Thymus (tissue), 11 donors: ENCODE data around the gene MROH7. TPM values are rescaled to one million over a fixed set of nuclear protein-coding genes. Genes with fewer than 3 reads are reported as not detected.

Experiments
- DNase-seq, 9 donors: peaks; one replicate each; pipeline ENCODE4 v3.0.0-alpha.2; 2013; ENCODE audit warnings: low spot score in 9 of 9, low read depth in 6 of 9, missing footprints in 1 of 9
- H3K27ac ChIP-seq, 2 donors: one replicate each; pipeline ENCODE4 v1.5.1; 2013; ENCODE audit warnings: control low read depth in 1 of 2, low read depth in 1 of 2, low read length in 1 of 2, mild to moderate bottlenecking in 1 of 2, moderate library complexity in 1 of 2
- H3K27me3 ChIP-seq, 2 donors: one replicate each; pipeline ENCODE4 v1.5.1; 2013; ENCODE audit warnings: low read length in 1 of 2; ENCODE audit not compliant: control insufficient read depth in 2 of 2, insufficient read depth in 1 of 2
- H3K36me3 ChIP-seq, 2 donors: one replicate each; pipeline ENCODE4 v1.5.1; 2013; ENCODE audit warnings: low read length in 1 of 2, mild to moderate bottlenecking in 1 of 2, moderate library complexity in 1 of 2; ENCODE audit not compliant: control insufficient read depth in 2 of 2, insufficient read depth in 2 of 2
- H3K4me1 ChIP-seq, 2 donors: one replicate each; pipeline ENCODE4 v1.5.1; 2013; ENCODE audit warnings: low read length in 2 of 2; ENCODE audit not compliant: control insufficient read depth in 2 of 2, insufficient read depth in 2 of 2
- H3K4me3 ChIP-seq, 2 donors: one replicate each; pipeline ENCODE4 v1.5.1; 2013; ENCODE audit warnings: low read length in 2 of 2, control low read depth in 1 of 2, mild to moderate bottlenecking in 1 of 2
- H3K9me3 ChIP-seq, 2 donors: one replicate each; pipeline ENCODE4 v1.5.1; 2013; ENCODE audit warnings: low read length in 1 of 2, mild to moderate bottlenecking in 1 of 2; ENCODE audit not compliant: control insufficient read depth in 2 of 2, insufficient read depth in 1 of 2
- WGBS: extraction: QIAGEN DNeasy Blood & Tissue Kit; methylation state at CpG from one replicate; pipeline ENCODE4 v1.1.7; 2013; 5-methylcytosine and 5-hydroxymethylcytosine counted together
- polyA plus RNA-seq: library from polyadenylated mRNA; stranded (reverse); fragments of 200-250 nt; gene quantifications from one replicate; pipeline ENCODE4 v1.2.3, GENCODE V29; 2013
- total RNA-seq: library from RNA; stranded (reverse); fragments of 120-200 nt; gene quantifications from one replicate; pipeline ENCODE4 v1.2.4, GENCODE V29; 2013
- donor health status: healthy.

Gene MROH7
- total and polyA plus RNA-seq, 2 donors, result 0.24 to 1.1 TPM

DNA sequence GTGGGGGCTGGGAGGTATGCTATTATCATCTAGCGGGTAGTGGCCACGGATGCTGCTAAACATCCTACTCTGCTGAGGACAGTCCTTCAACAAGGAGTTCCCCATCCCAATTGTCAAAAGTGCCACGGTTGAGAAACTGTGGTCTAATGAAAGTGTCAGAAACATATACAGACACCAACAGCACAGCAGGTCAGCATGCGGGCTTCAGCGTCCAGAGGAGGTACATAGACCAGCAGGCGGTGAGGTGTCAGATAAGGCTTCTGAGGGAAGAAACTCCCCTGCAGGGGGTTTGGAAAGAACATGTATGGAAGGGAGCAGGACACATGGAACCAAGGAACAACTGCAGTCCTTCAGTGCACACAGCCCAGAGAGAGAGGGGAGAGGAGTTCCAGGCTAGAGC is 69.3 kb downstream of the MROH7 start:
- H3K4me3 ChIP-seq, result no peak overlapping the region
- no peaks in the 10 kb centered on the region for H3K9me3 ChIP-seq
- H3K27me3 ChIP-seq, result no peaks in the 10 kb centered on the region
- no peak overlapping the region for H3K27ac ChIP-seq
- no peak for DNase-seq
- H3K36me3 ChIP-seq, result no peaks in the 10 kb centered on the region
- peaks cover 3 to 6% of the 10 kb centered on the region in 2 donors for H3K4me1 ChIP-seq
- WGBS, result 96% methylated on average over 6 of the region's 6 CpGs

DNA sequence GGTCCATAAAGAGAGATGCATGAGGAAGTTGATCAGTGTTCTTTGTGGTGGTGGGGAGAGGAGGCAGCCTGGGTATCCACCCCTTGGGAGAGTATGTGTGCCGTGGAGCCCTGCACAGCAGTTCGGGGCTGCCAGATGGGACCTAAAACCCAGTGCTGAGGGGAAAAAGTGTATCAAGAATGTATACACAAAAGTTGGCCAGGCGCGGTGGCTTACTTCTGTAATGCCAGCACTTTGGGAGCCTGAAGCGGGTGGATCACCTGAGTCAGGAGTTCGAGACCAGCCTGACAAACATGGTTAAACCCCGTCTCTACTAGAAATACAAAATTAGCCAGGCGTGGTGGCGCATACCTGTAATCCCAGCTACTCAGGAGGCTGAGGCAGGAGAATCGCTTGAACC is 70.0 kb downstream of the MROH7 start:
- WGBS, result 91% methylated on average over 10 of the region's 10 CpGs
- DNase-seq, result no peak
- Histone ChIP-seq H3K27ac (no peak overlapping the region), H3K27me3 (no peaks in the 10 kb centered on the region), H3K4me3 (no peak overlapping the region), H3K36me3 (no peaks in the 10 kb centered on the region), H3K4me1 (peaks cover 8 to 11% of the 10 kb centered on the region in 2 donors), H3K9me3 (no peaks in the 10 kb centered on the region)

DNA sequence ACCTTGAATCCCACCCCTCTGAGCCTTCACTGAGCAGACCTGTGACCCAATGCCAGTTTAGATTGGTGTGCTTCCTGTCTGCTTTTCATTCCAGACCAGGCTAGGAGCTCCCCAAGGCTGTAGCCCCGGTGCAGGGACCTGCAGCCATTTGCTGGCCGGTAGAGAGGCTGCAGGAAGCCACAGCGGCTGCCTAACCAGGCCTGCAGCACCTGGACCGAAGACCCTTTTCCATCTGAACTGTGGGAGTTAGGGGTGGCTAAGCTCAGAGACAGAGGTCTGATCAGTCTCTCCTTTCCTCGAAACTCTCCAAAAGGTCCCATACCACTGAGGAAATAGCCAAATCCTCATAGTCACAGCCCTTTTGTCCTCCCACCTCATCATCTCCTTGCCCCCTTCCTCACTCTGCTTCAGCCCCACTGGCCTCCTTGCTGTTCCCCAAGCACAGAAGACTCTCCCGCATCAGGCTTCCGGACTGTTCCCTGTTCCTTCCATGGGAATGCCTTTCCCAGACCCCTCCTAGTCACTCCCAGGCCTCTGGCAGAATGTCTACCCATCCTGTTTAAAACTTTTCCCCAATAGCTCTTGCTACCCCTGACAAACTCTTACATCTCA is 73.4 kb downstream of the MROH7 start:
- Histone ChIP-seq H3K36me3 (peaks cover 0 to 12% of the 10 kb centered on the region in 2 donors), H3K9me3 (no peaks in the 10 kb centered on the region), H3K27me3 (no peaks in the 10 kb centered on the region), H3K4me3 (peak overlapping the region; percentile 96 to 97), H3K27ac (peak overlapping the region in 1 of 2 donors; percentile 86), H3K4me1 (peaks cover 11% of the 10 kb centered on the region in 2 donors)
- 97% methylated on average over 7 of the region's 7 CpGs for WGBS
- peak in 1 of 9 donors; percentile 0 for DNase-seq

DNA sequence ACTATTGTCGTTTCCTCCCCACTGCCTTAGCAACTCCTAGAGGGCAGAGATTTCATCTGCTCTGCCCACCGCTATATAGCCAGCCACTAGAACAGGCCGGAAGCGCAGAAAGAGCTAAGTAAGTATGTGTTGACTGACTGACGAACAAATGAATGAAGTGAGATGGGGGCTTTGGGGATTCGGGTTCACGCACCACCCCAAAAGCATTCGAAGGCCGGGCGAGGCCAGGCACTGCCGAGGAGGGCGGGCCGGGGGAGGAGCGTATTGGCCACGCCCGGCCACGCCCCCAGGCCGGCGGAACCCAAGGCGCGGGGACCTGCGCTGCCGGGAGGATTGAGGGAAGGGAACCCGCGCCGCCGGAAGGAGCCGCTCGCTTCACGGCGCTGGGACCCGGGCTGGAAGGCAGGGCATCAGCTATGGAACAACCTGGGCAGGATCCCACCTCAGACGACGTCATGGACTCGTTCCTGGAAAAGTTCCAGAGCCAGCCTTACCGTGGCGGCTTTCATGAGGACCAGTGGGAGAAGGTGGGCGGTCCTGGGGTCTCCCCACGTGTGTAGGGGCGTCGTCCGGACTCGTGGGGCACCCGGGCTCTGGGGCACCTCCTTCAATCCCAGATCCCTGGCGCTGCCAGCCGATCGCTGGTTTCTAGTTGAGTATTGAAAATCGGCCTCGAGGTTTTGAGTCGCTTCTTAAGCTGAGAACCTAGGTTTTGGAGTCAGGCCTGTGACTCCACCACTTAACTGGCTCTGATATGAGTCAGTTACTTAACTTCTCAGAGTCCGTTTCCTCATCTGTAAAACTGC is 74.1 kb downstream of the MROH7 start, which contains the start of gene TTC4:
Gene TTC4 (plus strand): TSS at position 369 of the 806 bp plus-strand sequence. CDS start 48 bp downstream, at position 417.
- Histone ChIP-seq H3K4me3 (peak within 1 kb of the TSS; percentile 96 to 97), H3K4me1 (peaks cover 11% of the 10 kb centered on the region in 2 donors), H3K36me3 (peaks cover 0 to 12% of the 10 kb centered on the region in 2 donors), H3K27ac (peak within 1 kb of the TSS in 1 of 2 donors; percentile 86), H3K27me3 (no peaks in the 10 kb centered on the region), H3K9me3 (no peaks in the 10 kb centered on the region)
- WGBS, result under 1% methylated on average over 51 of the region's 51 CpGs
- DNase-seq, result peak; percentile 44 to 91 (median 72)

DNA sequence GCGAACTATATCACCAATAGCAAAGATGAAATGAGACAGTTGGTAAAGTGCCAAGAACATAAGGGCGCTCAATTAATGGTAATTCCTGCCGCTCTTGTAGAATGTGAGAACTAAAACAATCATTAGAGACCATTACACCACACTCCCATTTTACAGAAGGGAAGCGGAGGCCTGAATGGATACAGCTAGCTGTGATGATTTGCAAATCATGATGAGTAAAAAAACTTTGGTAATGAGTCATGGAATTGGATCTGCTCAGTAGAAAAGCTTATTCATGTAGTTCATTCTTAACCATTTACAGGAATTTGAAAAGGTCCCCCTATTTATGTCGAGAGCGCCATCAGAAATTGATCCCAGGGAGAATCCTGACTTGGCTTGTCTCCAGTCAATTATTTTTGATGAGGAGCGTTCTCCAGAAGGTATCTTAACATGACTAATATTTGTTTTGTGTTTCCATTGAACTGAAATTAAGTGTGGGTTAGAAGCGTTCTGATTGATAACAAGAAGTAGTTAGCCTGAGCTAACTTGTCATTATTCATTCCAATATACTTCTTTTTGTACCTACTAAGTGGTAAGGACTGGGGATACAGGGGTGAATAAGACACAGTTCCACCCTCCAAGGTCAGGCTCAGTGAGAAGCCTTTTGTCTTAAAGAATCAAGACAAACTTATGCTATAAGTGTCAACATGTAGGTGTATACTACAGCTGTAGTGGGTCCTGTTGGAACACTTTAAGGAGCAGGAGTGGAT is 74.9 kb downstream of the MROH7 start:
- Histone ChIP-seq H3K4me3 (peak overlapping the region; percentile 96 to 97), H3K36me3 (peaks cover 0 to 14% of the 10 kb centered on the region in 2 donors), H3K27me3 (no peaks in the 10 kb centered on the region), H3K27ac (peak overlapping the region in 1 of 2 donors; percentile 70), H3K9me3 (no peaks in the 10 kb centered on the region), H3K4me1 (peaks cover 11% of the 10 kb centered on the region in 2 donors)
- WGBS, result 56% methylated on average over 8 of the region's 8 CpGs
- DNase-seq, result no peak

DNA sequence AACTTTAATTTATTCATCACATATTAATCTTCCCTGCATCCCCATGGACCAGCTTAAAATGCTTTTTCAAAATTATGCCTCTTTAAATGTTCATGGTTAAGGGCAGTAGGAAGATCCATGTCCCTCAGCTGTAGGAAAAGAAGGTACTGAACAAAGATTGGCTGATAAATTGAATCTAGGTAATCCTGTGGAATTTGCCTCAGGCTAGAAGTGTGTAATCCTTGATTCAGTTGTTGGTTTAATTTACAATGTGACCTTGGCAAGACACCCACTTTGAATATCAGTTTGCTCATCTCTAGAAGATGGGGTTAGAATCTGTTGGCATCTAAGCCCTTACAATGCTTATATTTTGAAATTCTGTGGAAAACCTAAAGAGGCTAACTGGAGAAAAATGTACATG is 80.1 kb downstream of the MROH7 start:
- H3K9me3 ChIP-seq, result peaks cover 2 to 6% of the 10 kb centered on the region in 2 donors
- no peaks in the 10 kb centered on the region for H3K27me3 ChIP-seq
- no peak for DNase-seq
- no peak overlapping the region for H3K4me3 ChIP-seq
- H3K4me1 ChIP-seq, result peaks cover 0 to 2% of the 10 kb centered on the region in 2 donors
- peaks cover 15 to 57% of the 10 kb centered on the region in 2 donors for H3K36me3 ChIP-seq
- no peak overlapping the region for H3K27ac ChIP-seq

- Histone ChIP-seq H3K27me3 (no peaks in the 10 kb centered on the region), H3K36me3 (peaks cover 28 to 61% of the 10 kb centered on the region in 2 donors), H3K4me1 (no peaks in the 10 kb centered on the region), H3K4me3 (no peak overlapping the region), H3K27ac (no peak overlapping the region), H3K9me3 (peaks cover 2 to 6% of the 10 kb centered on the region in 2 donors)
- no peak for DNase-seq
These were observed 82.4 kb downstream of the MROH7 start for GRCh38 chr1:54723985-54724384.

GRCh38 chr1:54724771-54725170 is 83.2 kb downstream of the MROH7 start:
- WGBS, result 98% methylated on average over 1 of the region's 1 CpG
- DNase-seq, result no peak

DNA sequence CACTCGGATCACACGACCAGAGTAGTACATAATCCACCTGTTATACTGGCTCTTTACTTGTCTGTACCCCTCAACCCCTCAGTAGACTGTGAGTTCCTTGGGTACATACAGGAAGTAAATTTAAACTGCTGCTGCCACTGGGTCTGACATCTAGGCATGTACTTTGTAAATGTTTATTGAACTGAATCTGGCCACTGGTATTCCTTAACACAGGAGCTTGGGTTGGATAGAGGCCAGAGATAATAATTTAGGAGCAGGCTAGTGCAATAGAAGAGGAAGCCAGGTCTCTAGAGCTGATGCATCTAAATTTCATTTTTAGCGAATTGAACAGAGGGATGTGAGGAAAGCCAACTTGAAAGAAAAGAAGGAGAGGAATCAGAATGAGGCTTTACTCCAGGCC is 86.4 kb downstream of the MROH7 start:
- WGBS, result 96% methylated on average over 3 of the region's 3 CpGs
- H3K27me3 ChIP-seq, result no peaks in the 10 kb centered on the region
- H3K4me1 ChIP-seq, result no peaks in the 10 kb centered on the region
- peaks cover 2 to 6% of the 10 kb centered on the region in 2 donors for H3K9me3 ChIP-seq
- no peak overlapping the region for H3K27ac ChIP-seq
- H3K4me3 ChIP-seq, result no peak overlapping the region
- no peak for DNase-seq
- peaks cover 42 to 57% of the 10 kb centered on the region in 2 donors for H3K36me3 ChIP-seq

More at GRCh38 chr1:54724771-54725170, 83.2 kb downstream of the MROH7 start:
- Histone ChIP-seq H3K27me3 (no peaks in the 10 kb centered on the region), H3K27ac (no peak overlapping the region), H3K36me3 (peaks cover 33 to 58% of the 10 kb centered on the region in 2 donors), H3K4me1 (no peaks in the 10 kb centered on the region), H3K9me3 (peaks cover 2 to 6% of the 10 kb centered on the region in 2 donors), H3K4me3 (no peak overlapping the region)
